HEK293 (cell line): ENCODE results near the gene ARL6IP5.

Experiments used
- CTCF ChIA-PET: fragments of 350-600 bp; formaldehyde crosslinking; extraction: SDS; loops from one replicate; lab custom pipeline; 2021; ENCODE audit warnings: antibody characterized with exemption; lab: Yijun Ruan, JAX
- POLR2A ChIA-PET: fragments of 300-600 bp; formaldehyde crosslinking; extraction: SDS; loops from one replicate; lab custom pipeline; 2020; ENCODE audit warnings: antibody characterized with exemption, inconsistent platforms; lab: Yijun Ruan, JAX
- H3K27ac ChIP-seq: fragments of 200-500 bp; sonication (Bioruptor generic); 2 replicates; pipeline ENCODE4 v1.5.1; 2014; ENCODE audit warnings: low read depth, low read length, control low read depth, inconsistent platforms; ENCODE audit errors: extremely low read depth
- H3K36me3 ChIP-seq, 2 experiments: fragments of 200-500 bp in 1 of 2; sonication (Bioruptor generic) in 1 of 2; 1 replicate in 1 of 2; 2 replicates in 1 of 2; pipeline ENCODE4 v1.5.1; 2014 to 2017; ENCODE audit warnings: inconsistent platforms in 2 of 2, low read length in 2 of 2; ENCODE audit not compliant: control insufficient read depth in 2 of 2, insufficient read depth in 1 of 2
- H3K4me1 ChIP-seq: fragments of 200-500 bp; sonication (Bioruptor generic); 2 replicates; pipeline ENCODE4 v1.5.1; 2014; ENCODE audit warnings: mild to moderate bottlenecking, low read length, inconsistent platforms; ENCODE audit not compliant: control insufficient read depth, insufficient read depth
- H3K4me3 ChIP-seq: 2 replicates; pipeline ENCODE4 v1.5.1; 2011; ENCODE audit warnings: low read depth, mild to moderate bottlenecking, control low read depth, low read length, moderate library complexity
- H3K9me3 ChIP-seq: fragments of 200-500 bp; sonication (Bioruptor generic); 2 replicates; pipeline ENCODE4 v1.5.1; 2014; ENCODE audit warnings: low read depth, low read length, inconsistent platforms; ENCODE audit not compliant: control insufficient read depth, insufficient read depth
- AEBP2 ChIP-seq: fragments of 450-650 bp; formaldehyde crosslinking; IDR thresholded peaks from 2 replicates; pipeline ENCODE4 v1.5.1; 2016; ENCODE audit warnings: missing biosample characterization, missing genetic modification characterization, borderline replicate concordance
- KLF7 ChIP-seq: fragments of 450-650 bp; formaldehyde crosslinking; IDR thresholded peaks from 2 replicates; pipeline ENCODE4 v1.5.1; 2016; ENCODE audit warnings: missing biosample characterization, missing genetic modification characterization, borderline replicate concordance
- ZBTB48 ChIP-seq: fragments of 450-650 bp; formaldehyde crosslinking; IDR thresholded peaks from 2 replicates; pipeline ENCODE4 v1.5.1; 2016; ENCODE audit warnings: missing biosample characterization, missing genetic modification characterization
- ZFP69B ChIP-seq: fragments of 450-650 bp; formaldehyde crosslinking; IDR thresholded peaks from 2 replicates; pipeline ENCODE4 v1.5.1; 2016; ENCODE audit warnings: missing biosample characterization, missing genetic modification characterization
- ZNF10 ChIP-seq: fragments of 450-650 bp; formaldehyde crosslinking; IDR thresholded peaks from 2 replicates; pipeline ENCODE4 v1.5.1; 2017; ENCODE audit warnings: missing biosample characterization, missing genetic modification characterization
- ZNF26 ChIP-seq: fragments of 450-650 bp; formaldehyde crosslinking; IDR thresholded peaks from 2 replicates; pipeline ENCODE4 v1.5.1; 2016; ENCODE audit warnings: missing biosample characterization, missing genetic modification characterization
- ZNF274 ChIP-seq, 2 experiments: fragments of 200-500 bp in 1 of 2; fragments of 450-650 bp in 1 of 2; sonication (Bioruptor generic) in 1 of 2; formaldehyde crosslinking in 1 of 2; IDR thresholded peaks; 2 replicates each; pipeline versions ENCODE4 v1.5.1 to v1.6.1; 2014 to 2016; ENCODE audit warnings: borderline replicate concordance in 1 of 2, inconsistent platforms in 1 of 2, low read length in 1 of 2, missing biosample characterization in 1 of 2, missing genetic modification characterization in 1 of 2
- ZNF280C ChIP-seq: fragments of 450-650 bp; formaldehyde crosslinking; IDR thresholded peaks from 2 replicates; pipeline ENCODE4 v1.5.1; 2016; ENCODE audit warnings: missing biosample characterization, missing genetic modification characterization
- ZNF341 ChIP-seq: fragments of 450-650 bp; formaldehyde crosslinking; IDR thresholded peaks from 2 replicates; pipeline ENCODE4; 2016; ENCODE audit warnings: low read depth, missing biosample characterization, missing genetic modification characterization
- ZNF416 ChIP-seq: fragments of 450-650 bp; formaldehyde crosslinking; IDR thresholded peaks from 2 replicates; pipeline ENCODE4 v1.5.1; 2016; ENCODE audit warnings: missing biosample characterization, missing genetic modification characterization
- ZNF473 ChIP-seq: fragments of 450-650 bp; formaldehyde crosslinking; IDR thresholded peaks from 2 replicates; pipeline ENCODE4 v1.5.1; 2017; ENCODE audit warnings: missing biosample characterization, missing genetic modification characterization
- ZNF530 ChIP-seq: fragments of 450-650 bp; formaldehyde crosslinking; IDR thresholded peaks from 2 replicates; pipeline ENCODE4 v1.5.1; 2016; ENCODE audit warnings: low read depth, missing biosample characterization, missing genetic modification characterization
- ZNF548 ChIP-seq: fragments of 450-650 bp; formaldehyde crosslinking; IDR thresholded peaks from 2 replicates; pipeline ENCODE4 v1.5.1; 2016; ENCODE audit warnings: missing biosample characterization, missing genetic modification characterization
- ZNF561 ChIP-seq: fragments of 450-650 bp; IDR thresholded peaks from 2 replicates; pipeline ENCODE4 v1.5.1; 2018; ENCODE audit warnings: missing biosample characterization, missing genetic modification characterization, borderline replicate concordance
- ZNF596 ChIP-seq: fragments of 450-650 bp; IDR thresholded peaks from 2 replicates; pipeline ENCODE4 v1.5.0; 2018; ENCODE audit warnings: missing biosample characterization, mild to moderate bottlenecking, missing genetic modification characterization, moderate library complexity
- ZNF660 ChIP-seq: fragments of 450-650 bp; IDR thresholded peaks from 2 replicates; pipeline ENCODE4 v1.5.1; 2018; ENCODE audit warnings: missing biosample characterization, mild to moderate bottlenecking, missing genetic modification characterization
- ZNF670 ChIP-seq: fragments of 450-650 bp; formaldehyde crosslinking; IDR thresholded peaks from 2 replicates; pipeline ENCODE4 v1.5.1; 2016; ENCODE audit warnings: missing biosample characterization, missing genetic modification characterization, low read depth
- ZNF701 ChIP-seq: fragments of 450-650 bp; formaldehyde crosslinking; IDR thresholded peaks from 2 replicates; pipeline ENCODE4 v1.5.1; 2016; ENCODE audit warnings: missing biosample characterization, missing genetic modification characterization
- ZNF707 ChIP-seq: fragments of 450-650 bp; formaldehyde crosslinking; IDR thresholded peaks from 2 replicates; pipeline ENCODE4 v1.5.1; 2016; ENCODE audit warnings: missing biosample characterization, missing genetic modification characterization
- ZNF776 ChIP-seq: fragments of 450-650 bp; formaldehyde crosslinking; IDR thresholded peaks from 2 replicates; pipeline ENCODE4 v1.5.0; 2017; ENCODE audit warnings: missing biosample characterization, missing genetic modification characterization, borderline replicate concordance
- ZXDB ChIP-seq: fragments of 450-650 bp; formaldehyde crosslinking; IDR thresholded peaks from 2 replicates; pipeline ENCODE4 v1.5.1; 2016; ENCODE audit warnings: missing biosample characterization, missing genetic modification characterization

Gene ARL6IP5

GRCh38 chr3:69096299-69096698 lies 11.6 kb downstream of the ARL6IP5 start:
- no peaks in the 10 kb centered on the region for H3K9me3 ChIP-seq
- ChIA-PET CTCF (no interaction called here), POLR2A (no interaction called here)
- H3K4me3 ChIP-seq = no peak overlapping the region
- no peak overlapping the region for H3K27ac ChIP-seq
- H3K4me1 ChIP-seq = peaks cover 4% of the 10 kb centered on the region; the same call in 1 of the 2 replicates
- TF ChIP-seq ZNF26 (no peak), ZNF660 (tag by site-specific recombination) (no peak)
- peaks cover 0 to 20% of the 10 kb centered on the region in 2 experiments; a peak in 2 of 3 replicates for H3K36me3 ChIP-seq

DNA sequence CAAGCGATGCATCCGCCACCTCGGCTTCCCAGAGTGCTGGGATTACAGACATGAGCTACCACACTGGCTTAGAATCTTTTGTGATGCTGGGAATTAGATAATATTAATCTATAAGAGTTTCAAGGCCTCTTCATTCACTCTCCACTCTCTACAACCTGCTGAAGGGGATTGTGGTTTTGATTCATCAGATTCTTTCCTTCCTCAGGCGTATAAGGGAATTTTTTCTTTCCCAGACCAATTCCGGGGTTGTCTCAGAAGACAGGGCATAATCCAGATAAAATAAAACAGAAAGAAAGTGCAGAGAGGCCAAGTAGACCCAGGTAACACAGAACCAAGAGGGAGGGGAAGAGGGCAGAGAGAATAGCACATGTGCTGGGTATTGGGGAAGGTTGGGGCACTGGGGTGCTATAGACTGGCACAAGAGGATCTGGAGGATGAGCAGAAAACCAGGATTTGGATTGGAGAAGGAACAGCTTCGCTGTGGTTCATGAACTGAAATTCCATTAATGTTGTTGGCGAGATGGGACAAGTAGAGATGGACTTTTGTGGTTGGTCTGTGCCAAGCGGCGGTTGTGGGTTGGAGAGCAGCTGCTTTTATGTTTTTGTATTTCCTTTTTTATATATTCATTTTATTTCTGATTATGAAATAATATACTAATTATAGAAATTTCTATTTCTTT lies 12.8 kb downstream of the ARL6IP5 start:
- Histone ChIP-seq H3K4me3 (no peak overlapping the region), H3K36me3 (peaks cover 0 to 32% of the 10 kb centered on the region in 2 experiments; a peak in 2 of 3 replicates), H3K9me3 (no peaks in the 10 kb centered on the region), H3K4me1 (no peaks in the 10 kb centered on the region), H3K27ac (no peak overlapping the region)
- ChIA-PET POLR2A (interaction anchor here (0.6 kb wide), 1 partner anchor 9 kb away, joined by 4 read pairs; no protein-coding TSS in a partner anchor), CTCF (interaction anchor here (0.6 to 2.1 kb wide), 2 partner anchors 23 to 125 kb away, joined by 3 to 5 read pairs; no protein-coding TSS in a partner anchor)
- TF ChIP-seq ZNF274 (IDR thresholded peaks at IDR 0.05; ENCODE audit: low read length) (no peak), ZNF274 (tag by site-specific recombination; IDR thresholded peaks at IDR 0.05; ENCODE audit: borderline replicate concordance) (no peak), ZNF10 (tag by site-specific recombination) (no peak), ZFP69B (tag by site-specific recombination) (no peak), ZNF561 (tag by site-specific recombination) (no peak), ZBTB48 (tag by site-specific recombination) (no peak), ZXDB (tag by site-specific recombination) (no peak), ZNF473 (no peak), ZNF670 (tag by site-specific recombination) (no peak), ZNF548 (no peak), ZNF596 (no peak)

GRCh38 chr3:69099576-69099975 lies 14.8 kb downstream of the ARL6IP5 start:
- H3K27ac ChIP-seq = no peak overlapping the region
- peaks cover 0 to 44% of the 10 kb centered on the region in 2 experiments; a peak in 2 of 3 replicates for H3K36me3 ChIP-seq
- no peak for TF ChIP-seq ZNF776 (tag by site-specific recombination)
- no peak for TF ChIP-seq ZNF701 (tag by site-specific recombination)
- H3K4me1 ChIP-seq = no peaks in the 10 kb centered on the region
- ChIA-PET CTCF (interaction anchor here (2.1 kb wide), 1 partner anchor 21 kb away, joined by 5 read pairs; no protein-coding TSS in a partner anchor), POLR2A (interaction anchor here (1.0 kb wide), 1 partner anchor 14 kb away, joined by 3 read pairs; no protein-coding TSS in a partner anchor)
- H3K9me3 ChIP-seq = no peaks in the 10 kb centered on the region
- no peak overlapping the region for H3K4me3 ChIP-seq

- CTCF ChIA-PET = interaction anchor here (1.5 kb wide), 1 partner anchor 19 kb away, joined by 4 read pairs; no protein-coding TSS in a partner anchor
- Histone ChIP-seq H3K4me1 (no peaks in the 10 kb centered on the region), H3K36me3 (peaks cover 0 to 45% of the 10 kb centered on the region in 2 experiments; a peak in 2 of 3 replicates), H3K27ac (no peak overlapping the region), H3K4me3 (no peak overlapping the region), H3K9me3 (no peaks in the 10 kb centered on the region)
- POLR2A ChIA-PET = no interaction called here
- TF ChIP-seq AEBP2 (tag by site-specific recombination) = no peak
- no peak for TF ChIP-seq ZNF707 (tag by site-specific recombination)
- TF ChIP-seq ZNF280C (tag by site-specific recombination) = no peak
- no peak for TF ChIP-seq ZNF416 (tag by site-specific recombination)
- TF ChIP-seq KLF7 = no peak
- no peak for TF ChIP-seq ZNF341 (tag by site-specific recombination)
- no peak for TF ChIP-seq ZNF530 (tag by site-specific recombination)
Measured at GRCh38 chr3:69102384-69102783, 17.6 kb downstream of the ARL6IP5 start.
